HG03175 (cell line): ENCODE results near the gene MAML3.

Experiments
- ATAC-seq: cut with Tn5 transposase; IDR thresholded peaks from one replicate; pipeline ENCODE4 v1.9.1; 2021; ENCODE audit warnings: mild to moderate bottlenecking, moderate library complexity; ENCODE audit not compliant: unreplicated experiment

The MAML3 gene

GRCh38 chr4:139740531-139741041 lies 413.4 kb downstream of the MAML3 start:
- no peak for ATAC-seq

GRCh38 chr4:139740121-139740520 lies 413.9 kb downstream of the MAML3 start:
- ATAC-seq = no peak

GRCh38 chr4:139738846-139739613 lies 415.0 kb downstream of the MAML3 start:
- no peak for ATAC-seq

GRCh38 chr4:139736661-139737060 lies 417.3 kb downstream of the MAML3 start:
- no peak for ATAC-seq

GRCh38 chr4:139736274-139736660 lies 417.7 kb downstream of the MAML3 start:
- no peak for ATAC-seq

- ATAC-seq = no peak
Measured at GRCh38 chr4:139735381-139736273, 418.4 kb downstream of the MAML3 start.

GRCh38 chr4:139734875-139735380 lies 419.1 kb downstream of the MAML3 start:
- peak; percentile 74 for ATAC-seq

- no peak for ATAC-seq
Measured at GRCh38 chr4:139734201-139734874, 419.6 kb downstream of the MAML3 start.

GRCh38 chr4:139732991-139733570 lies 420.9 kb downstream of the MAML3 start:
- ATAC-seq = no peak

GRCh38 chr4:139728840-139729239 lies 425.1 kb downstream of the MAML3 start:
- ATAC-seq = no peak

- ATAC-seq = no peak
Measured at GRCh38 chr4:139728146-139728545, 425.8 kb downstream of the MAML3 start.

- no peak for ATAC-seq
Measured at GRCh38 chr4:139726615-139727014, 427.4 kb downstream of the MAML3 start.

- no peak for ATAC-seq
Measured at GRCh38 chr4:139725236-139725635, 428.7 kb downstream of the MAML3 start.

- no peak for ATAC-seq
Measured at GRCh38 chr4:139721789-139722188, 432.2 kb downstream of the MAML3 start.

GRCh38 chr4:139720806-139721205 lies 433.2 kb downstream of the MAML3 start:
- no peak for ATAC-seq

- ATAC-seq = no peak
Measured at GRCh38 chr4:139719381-139720101, 434.4 kb downstream of the MAML3 start.

GRCh38 chr4:139718833-139719232 lies 435.2 kb downstream of the MAML3 start:
- ATAC-seq = no peak

- ATAC-seq = no peak
Measured at GRCh38 chr4:139718358-139718757, 435.6 kb downstream of the MAML3 start.

- ATAC-seq = no peak
Measured at GRCh38 chr4:139715746-139716391, 438.1 kb downstream of the MAML3 start.
